Peyer's patch (tissue), 4 donors: Measurements from ENCODE around the gene WBP11.

ENCODE experiments used
- POLR2A ChIP-seq, 2 donors: fragments of 450-650 bp; IDR thresholded peaks; one replicate each; pipeline ENCODE4 v1.5.1; 2017; ENCODE audit warnings: antibody characterized with exemption in 2 of 2, mild to moderate bottlenecking in 2 of 2, moderate library complexity in 2 of 2
- TF ChIP-seq, protein P1 (sequence below), 6 experiments: fragments of 450-650 bp in 4 of 6; fragments of 200-600 bp in 2 of 6; sonication (generic) in 1 of 6; IDR thresholded peaks; one replicate each; pipeline ENCODE4 v1.5.1; 2017 to 2019; ENCODE audit warnings: antibody characterized with exemption in 6 of 6, mild to moderate bottlenecking in 3 of 6, moderate library complexity in 1 of 6

DNA sequence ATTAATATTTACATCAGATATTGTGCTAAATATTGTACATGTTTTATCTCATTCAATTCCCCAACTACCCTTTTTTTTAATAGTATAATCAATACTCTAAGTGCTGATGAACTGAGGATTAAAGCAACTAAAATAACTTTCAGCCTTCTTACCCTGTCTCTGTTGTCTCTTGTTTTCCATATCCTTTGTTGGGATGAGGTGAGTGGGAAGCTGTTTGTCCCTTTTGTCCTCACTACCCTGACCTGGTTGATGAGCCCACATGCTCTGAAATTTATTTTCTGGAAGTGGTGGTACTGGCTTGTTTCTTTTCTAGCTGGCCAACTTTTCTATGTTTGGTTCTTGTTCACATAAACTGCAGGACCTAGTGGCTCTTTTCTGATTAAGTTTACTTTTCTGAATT lies 49.6 kb upstream of the WBP11 start:
- TF ChIP-seq, protein P1, sequence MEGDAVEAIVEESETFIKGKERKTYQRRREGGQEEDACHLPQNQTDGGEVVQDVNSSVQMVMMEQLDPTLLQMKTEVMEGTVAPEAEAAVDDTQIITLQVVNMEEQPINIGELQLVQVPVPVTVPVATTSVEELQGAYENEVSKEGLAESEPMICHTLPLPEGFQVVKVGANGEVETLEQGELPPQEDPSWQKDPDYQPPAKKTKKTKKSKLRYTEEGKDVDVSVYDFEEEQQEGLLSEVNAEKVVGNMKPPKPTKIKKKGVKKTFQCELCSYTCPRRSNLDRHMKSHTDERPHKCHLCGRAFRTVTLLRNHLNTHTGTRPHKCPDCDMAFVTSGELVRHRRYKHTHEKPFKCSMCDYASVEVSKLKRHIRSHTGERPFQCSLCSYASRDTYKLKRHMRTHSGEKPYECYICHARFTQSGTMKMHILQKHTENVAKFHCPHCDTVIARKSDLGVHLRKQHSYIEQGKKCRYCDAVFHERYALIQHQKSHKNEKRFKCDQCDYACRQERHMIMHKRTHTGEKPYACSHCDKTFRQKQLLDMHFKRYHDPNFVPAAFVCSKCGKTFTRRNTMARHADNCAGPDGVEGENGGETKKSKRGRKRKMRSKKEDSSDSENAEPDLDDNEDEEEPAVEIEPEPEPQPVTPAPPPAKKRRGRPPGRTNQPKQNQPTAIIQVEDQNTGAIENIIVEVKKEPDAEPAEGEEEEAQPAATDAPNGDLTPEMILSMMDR (IDR thresholded peaks at IDR 0.05), result no peak
- TF ChIP-seq POLR2A (IDR thresholded peaks at IDR 0.05), result no peak
